ENCODE measurements around the gene SLIT3.

DNA sequence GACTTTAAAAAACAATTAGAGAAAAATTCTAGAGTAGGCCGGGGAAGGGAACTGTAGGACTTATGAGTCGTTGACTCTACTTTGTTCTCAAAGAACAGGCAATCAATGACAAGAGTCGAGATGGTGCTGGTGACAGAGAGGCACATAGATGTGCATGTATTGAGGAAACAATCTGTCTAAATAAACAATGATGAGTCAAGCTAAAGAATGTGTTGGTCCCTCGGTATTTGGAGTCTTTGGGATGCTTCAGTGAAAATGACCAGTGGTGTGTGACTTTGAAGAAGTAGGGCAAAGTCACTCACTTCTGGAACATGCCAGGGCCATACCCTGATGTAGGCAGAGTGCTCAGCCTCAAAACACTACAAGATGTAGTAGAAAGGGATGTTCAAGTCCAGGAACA is 433.7 kb downstream of the SLIT3 start:
- TF ChIP-seq, protein P1, sequence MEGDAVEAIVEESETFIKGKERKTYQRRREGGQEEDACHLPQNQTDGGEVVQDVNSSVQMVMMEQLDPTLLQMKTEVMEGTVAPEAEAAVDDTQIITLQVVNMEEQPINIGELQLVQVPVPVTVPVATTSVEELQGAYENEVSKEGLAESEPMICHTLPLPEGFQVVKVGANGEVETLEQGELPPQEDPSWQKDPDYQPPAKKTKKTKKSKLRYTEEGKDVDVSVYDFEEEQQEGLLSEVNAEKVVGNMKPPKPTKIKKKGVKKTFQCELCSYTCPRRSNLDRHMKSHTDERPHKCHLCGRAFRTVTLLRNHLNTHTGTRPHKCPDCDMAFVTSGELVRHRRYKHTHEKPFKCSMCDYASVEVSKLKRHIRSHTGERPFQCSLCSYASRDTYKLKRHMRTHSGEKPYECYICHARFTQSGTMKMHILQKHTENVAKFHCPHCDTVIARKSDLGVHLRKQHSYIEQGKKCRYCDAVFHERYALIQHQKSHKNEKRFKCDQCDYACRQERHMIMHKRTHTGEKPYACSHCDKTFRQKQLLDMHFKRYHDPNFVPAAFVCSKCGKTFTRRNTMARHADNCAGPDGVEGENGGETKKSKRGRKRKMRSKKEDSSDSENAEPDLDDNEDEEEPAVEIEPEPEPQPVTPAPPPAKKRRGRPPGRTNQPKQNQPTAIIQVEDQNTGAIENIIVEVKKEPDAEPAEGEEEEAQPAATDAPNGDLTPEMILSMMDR (IDR thresholded peaks at IDR 0.05) = no peak
- TF ChIP-seq EZH2 (IDR thresholded peaks at IDR 0.05) = no peak
